ENCODE data around the gene LCA5L.
A peak's percentile ranks its signal among the peaks of the same experiment; 100 is the strongest.

Gene LCA5L

GRCh38 chr21:39466584-39466983 lies 21.0 kb upstream of the LCA5L start:
- DNase-seq (ENCODE audit: low read depth) = no peak
- no peak overlapping the region for H3K4me3 ChIP-seq (ENCODE audit: low read depth, low read length)
- no peak for TF ChIP-seq CTCF (IDR thresholded peaks at IDR 0.05; ENCODE audit: low read depth, low read length, missing control alignments)

- no peak for DNase-seq (ENCODE audit: low read depth)
- H3K4me3 ChIP-seq (ENCODE audit: low read depth, low read length) = no peak overlapping the region
- TF ChIP-seq CTCF (IDR thresholded peaks at IDR 0.05; ENCODE audit: low read depth, low read length, missing control alignments) = no peak
Observed at GRCh38 chr21:39463308-39463707, 17.7 kb upstream of the LCA5L start.

GRCh38 chr21:39461419-39461818 lies 15.8 kb upstream of the LCA5L start:
- peak; percentile 41 for DNase-seq (ENCODE audit: low read depth)
- TF ChIP-seq CTCF (IDR thresholded peaks at IDR 0.05; ENCODE audit: low read depth, low read length, missing control alignments) = no peak
- H3K4me3 ChIP-seq (ENCODE audit: low read depth, low read length) = no peak overlapping the region

- H3K4me3 ChIP-seq (ENCODE audit: low read depth, low read length) = no peak overlapping the region
- peak; percentile 21 for TF ChIP-seq CTCF (IDR thresholded peaks at IDR 0.05; ENCODE audit: low read depth, low read length, missing control alignments)
- DNase-seq (ENCODE audit: low read depth) = no peak
Observed at GRCh38 chr21:39456665-39457064, 11.1 kb upstream of the LCA5L start.

- no peak for TF ChIP-seq CTCF (IDR thresholded peaks at IDR 0.05; ENCODE audit: low read depth, low read length, missing control alignments)
- no peak overlapping the region for H3K4me3 ChIP-seq (ENCODE audit: low read depth, low read length)
- no peak for DNase-seq (ENCODE audit: low read depth)
Observed at GRCh38 chr21:39454949-39455668, 9.5 kb upstream of the LCA5L start.

GRCh38 chr21:39453571-39454179 lies 8.1 kb upstream of the LCA5L start:
- no peak for DNase-seq (ENCODE audit: low read depth)
- no peak overlapping the region for H3K4me3 ChIP-seq (ENCODE audit: low read depth, low read length)
- no peak for TF ChIP-seq CTCF (IDR thresholded peaks at IDR 0.05; ENCODE audit: low read depth, low read length, missing control alignments)

- DNase-seq (ENCODE audit: low read depth) = no peak
- TF ChIP-seq CTCF (IDR thresholded peaks at IDR 0.05; ENCODE audit: low read depth, low read length, missing control alignments) = no peak
- no peak overlapping the region for H3K4me3 ChIP-seq (ENCODE audit: low read depth, low read length)
Observed at GRCh38 chr21:39452970-39453342, 7.4 kb upstream of the LCA5L start.
